SK-N-SH (cell line): Measurements from ENCODE around the gene PRKG1.

Experiments used
- CTCF ChIP-seq: fragments of 200-600 bp; sonication (generic); IDR thresholded peaks from 2 replicates; pipeline ENCODE4 v1.6.1; 2017; ENCODE audit warnings: antibody characterized with exemption, mild to moderate bottlenecking, moderate library complexity
- EP300 ChIP-seq, 2 experiments: IDR thresholded peaks; 2 replicates each; pipeline versions ENCODE4 v1.4.0 to v1.6.1; 2012; ENCODE audit warnings: borderline replicate concordance in 1 of 2, low read depth in 1 of 2, low read length in 1 of 2
- TAF1 ChIP-seq: IDR thresholded peaks from 2 replicates; pipeline ENCODE4 v1.6.1; 2012; ENCODE audit warnings: low read depth, mild to moderate bottlenecking, low read length, moderate library complexity, borderline replicate concordance

DNA sequence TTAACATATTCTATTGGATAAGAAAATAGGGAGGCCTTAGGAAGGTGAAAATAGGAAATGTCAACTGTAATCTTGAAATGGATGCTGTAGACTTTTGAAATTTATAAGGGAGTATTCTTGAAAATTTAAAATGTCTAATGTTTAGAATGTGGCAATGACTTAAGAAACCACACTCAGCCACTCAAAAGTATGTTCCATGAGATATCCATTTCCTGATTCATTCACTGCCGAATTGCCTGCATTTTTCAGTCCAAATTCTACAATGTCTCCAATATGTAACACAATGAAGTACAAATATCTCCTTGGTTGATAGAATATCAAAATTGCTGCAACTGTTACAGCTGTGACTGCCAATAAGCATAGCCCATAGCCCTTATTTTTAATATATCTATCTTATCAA is 25.9 kb downstream of the PRKG1 start:
- no peak for TF ChIP-seq CTCF
- no peak for TF ChIP-seq EP300 (IDR thresholded peaks at IDR 0.05; ENCODE audit: borderline replicate concordance in 1 of 2, low read depth in 1 of 2, low read length in 1 of 2)
- TF ChIP-seq TAF1, result no peak
